ENCODE data around the gene CRLF3. TPM values are rescaled to one million over a fixed set of nuclear protein-coding genes. Genes with fewer than 3 reads are reported as not detected.
A peak's percentile ranks its signal among the peaks of the same experiment; 100 is the strongest.
"Not testable (repeated sequence)": the region's sequence is repeated elsewhere in the genome, so short reads cannot be mapped to it uniquely, and the experiment has no call there.

The CRLF3 gene
- total RNA-seq, 2 donors from 2014 or later: 51.7 to 60.7 TPM

DNA sequence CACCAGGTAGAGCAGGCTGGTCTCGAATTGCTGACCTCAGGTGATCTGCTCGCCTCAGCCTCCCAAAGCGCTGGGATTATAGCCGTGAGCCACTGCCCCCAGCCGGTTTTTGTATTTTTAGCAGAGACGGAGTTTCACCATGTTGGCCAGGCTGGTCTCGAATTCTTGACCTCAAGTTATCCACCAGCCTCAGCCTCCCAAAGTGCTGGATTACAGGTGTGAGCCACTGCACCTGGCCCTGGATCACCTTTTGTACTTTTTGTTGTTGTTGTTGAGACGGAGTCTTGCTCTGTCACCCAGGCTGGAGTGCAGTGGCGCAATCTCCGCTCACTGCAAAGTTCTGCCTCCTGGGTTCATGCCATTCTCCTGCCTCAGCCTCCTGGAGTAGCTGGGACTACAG is 71.2 kb downstream of the CRLF3 start:
- H3K9me3 Mint-ChIP-seq; H3K4me1 Mint-ChIP-seq (ENCODE audit: low read depth); H3K27ac Mint-ChIP-seq; DNase-seq; H3K4me3 Mint-ChIP-seq; ATAC-seq (replicated peaks in 1 of 2); H3K27me3 Mint-ChIP-seq (ENCODE audit: low read depth): not testable (repeated sequence)
- H3K36me3 Mint-ChIP-seq (ENCODE audit: insufficient read depth in 2 of 2): peaks cover 4 to 11% of the 10 kb centered on the region in 2 donors

DNA sequence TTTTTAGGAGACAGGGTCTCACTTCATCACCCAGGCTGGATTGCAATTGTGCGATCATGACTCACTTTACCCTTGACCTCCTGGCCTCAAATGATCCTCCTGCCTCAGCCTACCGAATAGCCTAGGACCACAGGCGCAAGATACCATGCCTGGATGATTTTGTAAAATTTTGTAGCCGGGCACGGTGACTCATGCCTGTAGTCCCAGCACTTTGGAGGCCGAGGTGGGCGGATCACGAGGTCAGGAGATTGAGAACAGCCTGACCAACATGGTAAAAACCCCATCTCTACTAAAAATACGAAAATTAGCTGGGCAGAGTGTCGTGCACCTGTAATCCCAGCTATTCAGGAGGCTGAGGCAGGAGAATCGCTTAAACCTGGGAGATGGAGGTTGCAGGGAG is 73.5 kb downstream of the CRLF3 start:
- H3K27me3 Mint-ChIP-seq (ENCODE audit: low read depth); DNase-seq; ATAC-seq (replicated peaks in 1 of 2); H3K4me3 Mint-ChIP-seq; H3K27ac Mint-ChIP-seq; H3K9me3 Mint-ChIP-seq; H3K4me1 Mint-ChIP-seq (ENCODE audit: low read depth): not testable (repeated sequence)
- H3K36me3 Mint-ChIP-seq (ENCODE audit: insufficient read depth in 2 of 2): peaks cover 2 to 18% of the 10 kb centered on the region in 2 donors

DNA sequence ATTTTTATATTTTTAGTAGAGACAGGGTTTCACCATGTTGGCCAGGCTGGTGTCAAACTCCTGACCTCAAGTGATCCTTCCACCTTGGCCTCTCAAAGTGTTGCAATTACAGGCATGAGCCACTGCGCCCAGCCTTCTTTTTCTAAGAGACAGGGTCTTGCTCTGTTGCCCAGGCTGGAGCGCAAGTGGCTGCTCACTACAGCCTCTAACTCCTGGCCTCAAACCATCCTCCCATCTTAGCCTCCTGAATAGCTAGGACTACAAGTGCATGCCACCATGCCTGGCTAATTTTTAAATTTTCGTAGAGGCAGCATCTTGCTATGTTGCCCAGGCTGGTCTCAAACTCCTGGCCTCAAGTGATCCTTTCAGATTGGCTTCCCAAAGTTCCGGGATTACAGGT is 76.9 kb downstream of the CRLF3 start:
- not testable (repeated sequence) for H3K4me1 Mint-ChIP-seq (ENCODE audit: low read depth); ATAC-seq (replicated peaks in 1 of 2); DNase-seq; H3K27me3 Mint-ChIP-seq (ENCODE audit: low read depth); H3K9me3 Mint-ChIP-seq; H3K27ac Mint-ChIP-seq; H3K4me3 Mint-ChIP-seq
- peaks cover 0 to 24% of the 10 kb centered on the region in 2 donors for H3K36me3 Mint-ChIP-seq (ENCODE audit: insufficient read depth in 2 of 2)

DNA sequence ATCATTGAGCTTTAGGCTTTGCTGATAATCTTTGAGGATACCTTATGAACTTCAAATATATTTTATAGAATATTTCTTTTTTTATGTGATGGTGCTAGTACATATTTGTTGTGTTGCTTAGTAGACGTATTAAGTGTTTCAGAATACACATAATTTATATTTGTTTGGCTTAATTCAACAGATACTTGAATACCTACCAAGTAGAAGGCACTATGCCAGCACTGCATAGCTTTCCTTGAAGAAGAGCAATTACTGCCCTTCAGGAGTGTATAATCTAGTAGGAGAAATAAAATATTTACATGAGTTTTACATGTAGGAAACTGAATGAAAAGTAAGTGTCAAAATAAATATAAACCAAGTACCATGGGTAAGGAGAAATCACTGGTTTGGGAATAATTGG is 81.8 kb downstream of the CRLF3 start:
- H3K27ac Mint-ChIP-seq: peak overlapping the region; percentile 54
- not testable (repeated sequence) for H3K27me3 Mint-ChIP-seq (ENCODE audit: low read depth); DNase-seq; H3K9me3 Mint-ChIP-seq; H3K4me1 Mint-ChIP-seq (ENCODE audit: low read depth); ATAC-seq (replicated peaks in 1 of 2); H3K4me3 Mint-ChIP-seq
- peaks cover 0 to 23% of the 10 kb centered on the region in 2 donors for H3K36me3 Mint-ChIP-seq (ENCODE audit: insufficient read depth in 2 of 2)

DNA sequence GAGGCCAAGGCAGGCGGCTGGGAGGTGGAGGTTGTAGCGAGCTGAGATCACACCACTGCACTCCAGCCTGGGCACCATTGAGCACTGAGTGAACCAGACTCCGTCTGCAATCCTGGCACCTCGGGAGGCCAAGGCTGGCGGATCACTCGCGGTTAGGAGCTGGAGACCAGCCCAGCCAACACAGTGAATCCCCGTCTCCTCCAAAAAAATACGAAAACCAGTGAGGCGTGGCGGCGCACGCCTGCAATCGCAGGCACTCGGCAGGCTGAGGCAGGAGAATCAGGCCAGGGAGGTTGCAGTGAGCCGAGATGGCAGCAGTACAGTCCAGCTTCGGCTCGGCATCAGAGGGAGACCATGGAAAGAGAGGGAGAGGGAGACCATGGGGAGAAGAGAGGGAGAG is 88.1 kb downstream of the CRLF3 start:
- not testable (repeated sequence) for DNase-seq; H3K27ac Mint-ChIP-seq; ATAC-seq (replicated peaks in 1 of 2); H3K27me3 Mint-ChIP-seq (ENCODE audit: low read depth); H3K9me3 Mint-ChIP-seq; H3K4me3 Mint-ChIP-seq
- Mint-ChIP-seq H3K36me3 (ENCODE audit: insufficient read depth in 2 of 2) (peaks cover 5 to 21% of the 10 kb centered on the region in 2 donors), H3K4me1 (ENCODE audit: low read depth) (peaks cover 34% of the 10 kb centered on the region)

DNA sequence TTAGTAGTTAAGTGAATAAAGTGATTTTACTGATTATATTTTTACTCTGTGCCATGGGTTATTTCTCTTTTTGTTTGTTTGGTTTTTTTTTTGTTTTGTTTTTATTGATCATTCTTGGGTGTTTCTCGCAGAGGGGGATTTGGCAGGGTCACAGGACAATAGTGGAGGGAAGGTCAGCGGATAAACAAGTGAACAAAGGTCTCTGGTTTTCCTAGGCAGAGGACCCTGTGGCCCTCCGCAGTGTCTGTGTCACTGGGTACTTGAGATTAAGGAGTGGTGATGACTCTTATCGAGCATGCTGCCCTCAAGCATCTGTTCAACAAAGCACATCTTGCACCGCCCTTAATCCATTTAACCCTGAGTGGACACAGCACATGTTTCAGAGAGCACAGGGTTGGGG is 88.8 kb downstream of the CRLF3 start:
- ATAC-seq (replicated peaks in 1 of 2): not testable (repeated sequence)
- H3K27ac Mint-ChIP-seq: peak overlapping the region; percentile 73

DNA sequence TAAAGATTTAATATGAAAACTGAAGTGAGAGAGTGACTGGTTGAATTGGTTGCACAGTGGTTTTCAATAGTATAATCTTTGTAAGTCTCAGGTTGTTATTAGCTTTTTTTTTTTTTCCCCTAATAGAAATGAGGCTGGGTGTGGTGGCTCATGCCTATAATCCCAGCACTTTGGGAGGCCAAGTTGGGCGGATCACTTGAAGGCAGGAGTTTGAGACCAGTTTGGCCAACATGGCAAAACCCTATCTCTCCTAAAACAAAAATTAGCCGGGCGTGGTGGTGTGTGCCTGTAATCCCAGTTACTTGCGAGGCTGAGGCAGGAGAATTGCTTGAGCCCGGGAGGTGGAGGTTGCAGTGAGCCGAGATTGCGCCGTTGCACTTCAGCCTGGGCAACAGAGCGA is 89.3 kb downstream of the CRLF3 start:
- H3K4me1 Mint-ChIP-seq (ENCODE audit: low read depth): peaks cover 43% of the 10 kb centered on the region
- H3K9me3 Mint-ChIP-seq; DNase-seq; ATAC-seq (replicated peaks in 1 of 2); H3K27me3 Mint-ChIP-seq (ENCODE audit: low read depth); H3K4me3 Mint-ChIP-seq: not testable (repeated sequence)
- H3K27ac Mint-ChIP-seq: peak overlapping the region; percentile 73
- H3K36me3 Mint-ChIP-seq (ENCODE audit: insufficient read depth in 2 of 2): peaks cover 5 to 19% of the 10 kb centered on the region in 2 donors

More for the DNA sequence above, 88.8 kb downstream of the CRLF3 start:
- H3K9me3 Mint-ChIP-seq; H3K27me3 Mint-ChIP-seq (ENCODE audit: low read depth); DNase-seq: not testable (repeated sequence)
- Mint-ChIP-seq H3K36me3 (ENCODE audit: insufficient read depth in 2 of 2) (peaks cover 5 to 19% of the 10 kb centered on the region in 2 donors), H3K4me1 (ENCODE audit: low read depth) (peaks cover 39% of the 10 kb centered on the region), H3K4me3 (peak overlapping the region in 1 of 2 donors; percentile 55)

DNA sequence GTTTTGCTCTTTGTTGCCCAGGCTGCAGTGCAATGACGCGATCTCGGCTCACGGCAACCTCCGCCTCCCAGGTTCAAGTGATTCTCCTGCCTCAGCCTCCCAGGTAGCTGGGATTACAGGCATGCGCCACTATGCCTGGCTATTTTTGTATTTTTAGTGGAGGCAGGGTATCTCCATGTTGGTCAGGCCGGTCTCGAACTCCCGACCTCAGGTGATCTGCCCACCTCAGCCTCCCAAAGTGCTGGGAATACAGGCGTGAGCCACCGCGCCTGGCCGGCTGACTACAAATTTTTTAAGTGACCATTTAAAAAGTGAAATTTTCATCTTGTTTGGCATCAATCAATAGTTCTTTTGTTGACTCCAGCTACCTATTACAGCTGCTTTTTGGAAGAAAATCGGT is 90.3 kb downstream of the CRLF3 start:
- peaks cover 43% of the 10 kb centered on the region for H3K4me1 Mint-ChIP-seq (ENCODE audit: low read depth)
- not testable (repeated sequence) for H3K27ac Mint-ChIP-seq; H3K9me3 Mint-ChIP-seq; DNase-seq; ATAC-seq (replicated peaks in 1 of 2); H3K27me3 Mint-ChIP-seq (ENCODE audit: low read depth)
- H3K36me3 Mint-ChIP-seq (ENCODE audit: insufficient read depth in 2 of 2): peaks cover 5 to 17% of the 10 kb centered on the region in 2 donors
- H3K4me3 Mint-ChIP-seq: peak overlapping the region; percentile 27 to 54

Other genes starting within 250 kb of the CRLF3 start
- gene ATAD5, start 7.3 kb upstream of the CRLF3 start, total RNA-seq: 10 to 100 TPM; 34.4 to 35.7 TPM
- 10 to 100 TPM in 1 of 2 donors, 1 to 10 TPM in 1; 9.0 to 10.4 TPM for gene TEFM, start 81.5 kb upstream of the CRLF3 start, total RNA-seq
- 1 to 10 TPM; 1.5 to 1.8 TPM for gene ADAP2, start 97.3 kb upstream of the CRLF3 start, total RNA-seq
- gene RNF135, start 146.3 kb upstream of the CRLF3 start, total RNA-seq: 10 to 100 TPM; 11.7 to 12.3 TPM

Measured in activated T-cell treated with anti-CD3 and anti-CD28 coated beads, Interleukin-2, amount 50 U/mL, for 72 hours (primary cell).